ENCODE measurements around the gene PFKP. TPM values are rescaled to one million over a fixed set of nuclear protein-coding genes. Genes with fewer than 3 reads are reported as not detected.

PFKP gene
- total RNA-seq, 4 donors from 2014 or later, result 56.6 to 154 (median 115) TPM

DNA sequence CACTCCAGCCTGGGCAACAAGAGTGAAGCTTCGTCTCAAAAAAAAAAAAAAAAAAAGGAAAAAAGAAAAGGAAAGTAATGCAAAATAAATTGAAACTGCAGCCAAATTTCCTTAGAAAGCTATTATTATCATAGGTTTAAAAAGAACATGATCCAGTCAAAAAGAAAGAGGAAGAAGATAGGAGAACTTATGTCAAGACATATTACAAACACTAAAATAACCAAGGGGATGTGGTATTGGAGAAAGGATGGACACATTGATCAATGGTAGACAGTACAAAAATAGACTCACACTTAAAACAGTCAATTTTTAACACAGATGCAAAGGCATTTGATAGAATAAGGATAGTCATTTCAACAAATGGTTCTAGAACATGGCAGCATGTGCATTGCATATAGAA lies 27.3 kb upstream of the PFKP start:
- Histone ChIP-seq H3K4me3 (replicated peaks in 1 of 3) (no peak overlapping the region), H3K27ac (no peak overlapping the region), H3K9me3 (no peaks in the 10 kb centered on the region), H3K27me3 (no peaks in the 10 kb centered on the region), H3K36me3 (no peaks in the 10 kb centered on the region), H3K4me1 (peaks cover 4 to 9% of the 10 kb centered on the region in 2 donors)
- intact Hi-C loops (cut with DNase I), result loop anchor here (5.0 kb wide), 2 partner anchors 113 to 198 kb away; no protein-coding TSS in a partner anchor
- WGBS, 2 donors, result 85 to 97% methylated on average over 1 of the region's 1 CpG
- no peak for DNase-seq
- TF ChIP-seq POLR2A (IDR thresholded peaks at IDR 0.05), result no peak
- TF ChIP-seq, protein P1, sequence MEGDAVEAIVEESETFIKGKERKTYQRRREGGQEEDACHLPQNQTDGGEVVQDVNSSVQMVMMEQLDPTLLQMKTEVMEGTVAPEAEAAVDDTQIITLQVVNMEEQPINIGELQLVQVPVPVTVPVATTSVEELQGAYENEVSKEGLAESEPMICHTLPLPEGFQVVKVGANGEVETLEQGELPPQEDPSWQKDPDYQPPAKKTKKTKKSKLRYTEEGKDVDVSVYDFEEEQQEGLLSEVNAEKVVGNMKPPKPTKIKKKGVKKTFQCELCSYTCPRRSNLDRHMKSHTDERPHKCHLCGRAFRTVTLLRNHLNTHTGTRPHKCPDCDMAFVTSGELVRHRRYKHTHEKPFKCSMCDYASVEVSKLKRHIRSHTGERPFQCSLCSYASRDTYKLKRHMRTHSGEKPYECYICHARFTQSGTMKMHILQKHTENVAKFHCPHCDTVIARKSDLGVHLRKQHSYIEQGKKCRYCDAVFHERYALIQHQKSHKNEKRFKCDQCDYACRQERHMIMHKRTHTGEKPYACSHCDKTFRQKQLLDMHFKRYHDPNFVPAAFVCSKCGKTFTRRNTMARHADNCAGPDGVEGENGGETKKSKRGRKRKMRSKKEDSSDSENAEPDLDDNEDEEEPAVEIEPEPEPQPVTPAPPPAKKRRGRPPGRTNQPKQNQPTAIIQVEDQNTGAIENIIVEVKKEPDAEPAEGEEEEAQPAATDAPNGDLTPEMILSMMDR (IDR thresholded peaks at IDR 0.05), result no peak

DNA sequence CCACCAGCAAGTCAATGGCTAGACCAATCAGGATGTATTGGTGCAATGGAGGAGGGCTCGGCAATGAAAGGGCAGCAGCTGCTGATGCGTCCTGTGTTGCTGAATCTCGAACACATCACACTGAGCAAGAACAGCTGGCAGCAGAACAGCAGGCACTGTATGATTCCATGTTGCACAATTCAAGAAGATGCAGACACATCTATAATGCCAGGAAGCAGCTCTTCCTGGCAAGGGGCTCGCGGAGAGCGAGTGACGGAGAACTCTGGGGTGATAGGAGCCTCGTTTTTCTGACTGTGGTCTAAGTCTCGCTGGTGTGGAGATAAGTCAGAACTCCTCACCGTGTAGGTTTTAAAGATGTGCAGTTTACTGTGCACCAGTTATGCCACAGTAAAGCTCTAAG lies 24.8 kb upstream of the PFKP start:
- WGBS, 2 donors, result 87 to 92% methylated on average over 10 of the region's 10 CpGs
- H3K9me3 ChIP-seq, result no peaks in the 10 kb centered on the region
- TF ChIP-seq, protein P1 (IDR thresholded peaks at IDR 0.05), result no peak
- TF ChIP-seq POLR2A (IDR thresholded peaks at IDR 0.05), result no peak
- no peak overlapping the region for H3K4me3 ChIP-seq (replicated peaks in 1 of 3)
- H3K4me1 ChIP-seq, result peaks cover 24 to 32% of the 10 kb centered on the region in 2 donors
- no peak overlapping the region for H3K27ac ChIP-seq
- intact Hi-C loops (cut with DNase I), result loop anchor here (5.0 kb wide), 2 partner anchors 115 to 200 kb away; no protein-coding TSS in a partner anchor
- no peaks in the 10 kb centered on the region for H3K36me3 ChIP-seq
- DNase-seq, result no peak
- no peaks in the 10 kb centered on the region for H3K27me3 ChIP-seq

DNA sequence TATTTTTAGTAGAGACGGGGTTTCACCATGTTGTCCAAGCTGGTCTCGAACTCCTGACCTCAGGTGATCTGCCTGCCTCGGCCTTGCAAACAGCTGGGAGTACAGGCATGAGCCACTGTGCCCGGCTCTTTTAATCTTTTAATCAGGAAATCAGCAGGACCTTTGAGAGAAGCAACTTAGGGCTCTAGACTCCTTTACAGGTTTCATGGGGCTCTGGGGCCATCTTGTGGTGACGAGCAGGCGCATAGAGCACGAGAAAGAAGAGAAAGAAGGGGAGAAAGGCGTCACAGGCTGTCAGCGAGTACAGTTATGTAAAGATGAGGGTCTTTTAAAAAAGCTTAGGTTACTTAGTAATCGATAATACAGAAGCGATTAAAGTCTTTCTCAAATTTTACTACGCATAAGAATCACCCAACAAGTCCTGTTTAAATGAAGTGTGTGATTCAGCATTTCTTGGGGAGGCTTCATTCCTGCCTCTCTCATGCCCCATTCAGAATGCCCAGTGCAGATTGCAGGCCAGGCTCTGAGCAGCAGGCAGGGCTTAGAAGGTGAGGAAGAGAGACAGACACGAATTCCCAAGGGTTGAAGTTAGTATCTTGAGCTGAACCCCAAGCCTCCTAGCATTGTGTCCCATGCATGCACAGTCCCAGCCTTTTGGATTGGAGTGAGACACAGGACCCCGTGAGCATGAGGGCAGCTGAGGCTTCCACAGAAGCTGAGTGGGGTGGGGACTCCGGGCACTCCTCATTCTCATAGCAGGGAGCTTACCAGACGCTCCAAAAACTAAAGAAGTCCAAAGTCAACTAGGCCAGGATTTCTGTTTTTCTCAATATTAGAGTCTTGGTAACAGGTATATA lies 23.6 kb upstream of the PFKP start:
- Histone ChIP-seq H3K36me3 (no peaks in the 10 kb centered on the region), H3K4me3 (replicated peaks in 1 of 3) (no peak overlapping the region), H3K27me3 (no peaks in the 10 kb centered on the region), H3K27ac (peak overlapping the region; percentile 34 to 83 (median 54)), H3K9me3 (no peaks in the 10 kb centered on the region), H3K4me1 (peaks cover 26 to 41% of the 10 kb centered on the region in 2 donors)
- DNase-seq, result peak; percentile 77 to 80
- WGBS, 2 donors, result 22 to 24% methylated on average over 16 of the region's 16 CpGs
- TF ChIP-seq, protein P1 (IDR thresholded peaks at IDR 0.05), result peak; percentile 36 to 96 (median 82)
- TF ChIP-seq POLR2A (IDR thresholded peaks at IDR 0.05), result no peak
- intact Hi-C loops (cut with DNase I), result loop anchor here (5.0 kb wide), 2 partner anchors 116 to 201 kb away; no protein-coding TSS in a partner anchor

DNA sequence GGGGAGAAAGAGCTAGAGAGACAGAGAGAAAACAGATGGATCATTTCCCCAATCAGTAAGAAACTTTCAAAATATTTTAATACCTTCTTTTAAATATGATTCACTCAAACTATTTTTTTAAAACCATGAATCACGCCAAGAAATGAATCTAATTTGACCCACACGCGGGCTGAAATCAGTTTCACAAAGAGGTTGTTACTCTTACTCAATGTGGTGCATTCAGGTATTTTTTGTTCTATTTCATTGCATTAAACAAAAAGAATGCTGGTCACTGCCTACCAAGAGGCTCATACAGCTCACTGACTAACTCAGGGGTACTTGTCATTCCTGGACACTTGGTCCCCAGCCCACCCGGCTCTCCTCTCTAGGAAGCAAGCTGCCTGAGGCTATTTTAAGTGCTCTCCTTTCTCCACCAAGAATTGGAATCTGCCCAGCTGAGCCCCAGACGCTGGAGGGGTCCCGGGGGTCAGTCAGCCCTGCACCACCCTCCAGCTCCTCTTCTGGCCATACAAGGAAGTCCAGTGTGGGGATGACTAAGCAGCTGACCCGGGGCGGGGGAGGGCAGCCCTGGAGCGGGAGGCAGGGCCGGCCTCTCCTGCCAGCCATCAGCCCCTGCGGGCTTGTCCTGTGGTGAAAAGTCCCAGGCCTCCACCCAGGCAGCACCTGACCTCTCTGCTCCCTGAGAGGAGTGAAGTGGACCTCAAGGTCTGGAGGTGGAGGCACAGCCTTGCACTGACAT lies 21.7 kb upstream of the PFKP start:
- peak overlapping the region; percentile 87 to 97 (median 96) for H3K27ac ChIP-seq
- H3K9me3 ChIP-seq, result no peaks in the 10 kb centered on the region
- H3K4me3 ChIP-seq (replicated peaks in 1 of 3), result no peak overlapping the region
- TF ChIP-seq, protein P1 (IDR thresholded peaks at IDR 0.05), result peak in 4 of 6 experiments; percentile 49 to 71 (median 54)
- TF ChIP-seq POLR2A (IDR thresholded peaks at IDR 0.05), result peak in 1 of 2 donors; percentile 69
- no peaks in the 10 kb centered on the region for H3K27me3 ChIP-seq
- intact Hi-C loops (cut with DNase I), result no loop called here
- peaks cover 28 to 44% of the 10 kb centered on the region in 2 donors for H3K4me1 ChIP-seq
- WGBS, 2 donors, result 10 to 13% methylated on average over 6 to 8 of the region's 11 CpGs
- H3K36me3 ChIP-seq, result no peaks in the 10 kb centered on the region
- DNase-seq, result peak; percentile 96 to 98
